C4-2B (cell line): Measurements from ENCODE around the gene MRGPRX4.
"Not testable (repeated sequence)": the region's sequence is repeated elsewhere in the genome, so short reads cannot be mapped to it uniquely, and the experiment has no call there.

Experiments
- H3K27ac ChIP-seq: fragments of 450-650 bp; 2 replicates; pipeline ENCODE4 v1.5.1; 2017
- ZFX ChIP-seq: fragments of 450-650 bp; IDR thresholded peaks from 2 replicates; pipeline ENCODE4 v1.6.1; 2017
- TF ChIP-seq, protein P1 (sequence below): fragments of 450-650 bp; conservative IDR thresholded peaks from 2 replicates; pipeline ENCODE4 v1.5.1; 2017; ENCODE audit warnings: mild to moderate bottlenecking

The MRGPRX4 gene

GRCh38 chr11:18172666-18173065 lies at the start of gene MRGPRX4:
TSS of gene MRGPRX4 (plus strand) at chr11:18172837. CDS start at chr11:18173257, 420 bp downstream.
- TF ChIP-seq, protein P1, sequence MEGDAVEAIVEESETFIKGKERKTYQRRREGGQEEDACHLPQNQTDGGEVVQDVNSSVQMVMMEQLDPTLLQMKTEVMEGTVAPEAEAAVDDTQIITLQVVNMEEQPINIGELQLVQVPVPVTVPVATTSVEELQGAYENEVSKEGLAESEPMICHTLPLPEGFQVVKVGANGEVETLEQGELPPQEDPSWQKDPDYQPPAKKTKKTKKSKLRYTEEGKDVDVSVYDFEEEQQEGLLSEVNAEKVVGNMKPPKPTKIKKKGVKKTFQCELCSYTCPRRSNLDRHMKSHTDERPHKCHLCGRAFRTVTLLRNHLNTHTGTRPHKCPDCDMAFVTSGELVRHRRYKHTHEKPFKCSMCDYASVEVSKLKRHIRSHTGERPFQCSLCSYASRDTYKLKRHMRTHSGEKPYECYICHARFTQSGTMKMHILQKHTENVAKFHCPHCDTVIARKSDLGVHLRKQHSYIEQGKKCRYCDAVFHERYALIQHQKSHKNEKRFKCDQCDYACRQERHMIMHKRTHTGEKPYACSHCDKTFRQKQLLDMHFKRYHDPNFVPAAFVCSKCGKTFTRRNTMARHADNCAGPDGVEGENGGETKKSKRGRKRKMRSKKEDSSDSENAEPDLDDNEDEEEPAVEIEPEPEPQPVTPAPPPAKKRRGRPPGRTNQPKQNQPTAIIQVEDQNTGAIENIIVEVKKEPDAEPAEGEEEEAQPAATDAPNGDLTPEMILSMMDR = no peak
- TF ChIP-seq ZFX = no peak

GRCh38 chr11:18131115-18131514 lies 41.5 kb upstream of the MRGPRX4 start:
- H3K27ac ChIP-seq = not testable (repeated sequence)

More at GRCh38 chr11:18172666-18173065, at the start of gene MRGPRX4:
- H3K27ac ChIP-seq = no peak within 1 kb of the TSS

DNA sequence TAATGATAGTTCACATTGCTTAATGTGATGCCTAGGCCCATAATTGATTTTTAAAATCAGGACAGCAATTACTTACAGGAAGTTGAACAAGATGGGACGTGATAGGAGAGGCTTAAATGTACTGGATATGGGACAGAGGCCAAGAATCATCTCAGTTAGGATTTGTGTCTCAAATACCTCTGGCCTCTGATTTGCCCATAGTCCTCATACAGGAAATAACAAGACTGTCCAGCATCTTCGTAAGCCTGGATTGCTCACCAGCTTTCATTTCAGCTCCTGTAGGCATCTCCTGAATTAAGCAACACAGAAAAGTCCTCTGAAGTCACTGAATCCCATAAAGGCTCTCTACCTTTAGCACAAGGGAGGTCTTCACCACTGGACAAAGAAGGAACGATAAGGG lies 40.3 kb upstream of the MRGPRX4 start, which contains the start of gene MRGPRX3:
MRGPRX3 (plus strand) TSS at position 231 of the 400 bp plus-strand sequence. CDS start 4,632 bp downstream, outside the sequence.
- no peak within 1 kb of the TSS for H3K27ac ChIP-seq
- TF ChIP-seq, protein P1 = no peak
- TF ChIP-seq ZFX = no peak

DNA sequence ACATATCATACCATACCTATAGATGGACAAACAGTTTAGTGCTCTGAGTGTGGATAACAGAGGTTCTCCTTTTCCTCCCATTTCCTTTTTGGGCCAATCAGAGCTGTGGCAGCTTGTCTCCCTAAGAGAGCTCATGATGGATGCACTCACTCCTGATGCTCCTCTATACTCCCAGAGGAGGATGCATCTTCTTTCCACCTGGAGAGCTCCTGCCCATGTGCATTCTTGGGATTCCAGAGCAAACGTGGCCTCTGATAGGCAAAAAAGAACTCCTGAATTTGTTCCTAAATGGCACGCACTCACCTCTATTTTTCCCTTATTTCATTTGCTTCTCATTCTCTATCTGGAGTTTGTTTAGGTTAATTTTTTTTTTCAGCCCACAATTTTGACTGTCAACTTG lies 37.3 kb upstream of the MRGPRX4 start:
- TF ChIP-seq ZFX = no peak
- no peak overlapping the region for H3K27ac ChIP-seq

GRCh38 chr11:18137186-18137800 lies 35.3 kb upstream of the MRGPRX4 start:
- no peak overlapping the region for H3K27ac ChIP-seq
- TF ChIP-seq, protein P1 = no peak
- TF ChIP-seq ZFX = no peak

GRCh38 chr11:18140145-18140544 lies 32.5 kb upstream of the MRGPRX4 start:
- no peak overlapping the region for H3K27ac ChIP-seq
- TF ChIP-seq, protein P1 = no peak
- TF ChIP-seq ZFX = no peak

DNA sequence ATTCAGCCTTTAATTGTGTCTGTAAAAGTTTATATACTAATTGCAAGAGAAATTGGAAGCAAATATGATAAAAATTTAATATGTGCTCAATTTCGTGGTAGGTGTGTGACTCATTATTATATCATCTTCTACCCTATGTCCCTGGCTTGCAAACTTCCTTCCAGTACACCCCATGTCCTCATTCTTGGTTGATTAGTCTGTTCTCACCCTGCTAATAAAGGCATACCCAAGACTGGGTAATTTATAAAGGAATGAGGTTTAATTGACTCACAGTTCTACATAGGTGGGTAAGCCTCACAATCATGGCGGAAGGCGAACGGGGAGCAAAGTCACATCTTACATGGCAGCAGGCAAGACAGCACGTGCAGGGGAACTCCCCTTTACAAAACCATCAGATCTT lies 28.4 kb upstream of the MRGPRX4 start:
- no peak overlapping the region for H3K27ac ChIP-seq
- TF ChIP-seq, protein P1 = no peak
- no peak for TF ChIP-seq ZFX

- no peak overlapping the region for H3K27ac ChIP-seq
- TF ChIP-seq, protein P1 = peak; percentile 48
- no peak for TF ChIP-seq ZFX
Measured at GRCh38 chr11:18145025-18145424, 27.6 kb upstream of the MRGPRX4 start.
